Measurements from ENCODE around the gene MICALL2.

GRCh38 chr7:1494866-1495563, 35.7 kb upstream of the MICALL2 start:
- no peak for TF ChIP-seq CTCF (conservative IDR thresholded peaks at IDR 0.05 in 1 of 2, IDR thresholded peaks at IDR 0.05 in 1 of 2; ENCODE audit: low read depth in 1 of 2, low read length in 2 of 2)
- no peak for TF ChIP-seq EZH2 (IDR thresholded peaks at IDR 0.05; ENCODE audit: low read length, missing control alignments)

Measured in fibroblast of lung (primary cell).